Measurements from ENCODE around the gene SUCLG1.

DNA sequence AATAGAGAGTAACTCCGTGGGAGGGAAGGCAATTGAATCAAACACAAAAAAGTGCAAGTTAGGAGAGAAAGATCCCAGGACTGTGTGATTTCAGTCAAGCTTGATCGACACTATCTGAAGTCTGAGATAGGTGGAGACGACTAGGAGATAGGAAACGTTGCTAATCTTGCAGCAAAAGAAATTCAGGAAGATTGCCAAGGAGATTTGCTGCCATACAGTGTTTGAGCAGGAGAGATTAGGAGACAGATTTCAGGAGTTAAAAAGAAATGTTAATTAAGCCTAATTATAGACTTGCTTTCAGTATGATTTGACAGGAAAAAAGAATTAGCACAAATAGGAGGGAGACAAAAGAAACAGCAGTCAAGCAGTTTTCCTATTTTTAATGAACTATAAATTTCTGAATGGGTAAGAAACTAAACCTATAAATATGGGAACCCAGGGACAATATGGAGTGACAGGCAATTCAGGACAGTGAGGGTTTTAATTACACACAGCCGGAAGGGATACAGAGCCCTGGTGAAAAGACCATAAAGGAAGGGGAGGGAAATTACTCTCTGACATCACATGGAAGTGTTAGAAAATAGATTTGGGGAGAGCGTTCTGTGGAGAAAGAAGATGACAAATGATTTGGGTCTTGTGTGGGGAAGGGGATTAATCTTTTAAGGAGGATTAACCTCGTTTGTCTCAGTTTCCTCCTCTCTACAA lies 72.6 kb downstream of the SUCLG1 start:
- TF ChIP-seq CTCF (IDR thresholded peaks at IDR 0.05; ENCODE audit: insufficient read depth, low read depth, low read length) (no peak), EZH2 (IDR thresholded peaks at IDR 0.05; ENCODE audit: insufficient read depth, low read length) (no peak)

Measured in astrocyte (in vitro differentiated cells and primary cell).